Adrenal gland (tissue), 12 donors: ENCODE measurements around the gene HLA-C. TPM values are rescaled to one million over a fixed set of nuclear protein-coding genes. Genes with fewer than 3 reads are reported as not detected.
A peak's percentile ranks its signal among the peaks of the same experiment; 100 is the strongest.
"Not testable (repeated sequence)": the region's sequence is repeated elsewhere in the genome, so short reads cannot be mapped to it uniquely, and the experiment has no call there.

Experiments
- DNase-seq, 7 donors: peaks; one replicate each; pipeline ENCODE4 v3.0.0-alpha.2; 2019 to 2020
- H3K27ac ChIP-seq, 5 donors: fragments of 200-600 bp; sonication (generic) in 4 of 5; 1 replicate in 3 of 5; 2 replicates in 2 of 5; pipeline versions ENCODE4 v1.5.1 to v1.8.0; 2016 to 2020; ENCODE audit warnings: mild to moderate bottlenecking in 1 of 5
- H3K27me3 ChIP-seq: fragments of 200-600 bp; 2 replicates; pipeline ENCODE4 v1.8.0; 2021
- H3K36me3 ChIP-seq, 2 donors: fragments of 200-600 bp; replicated peaks in 1 of 2; 1 replicate in 1 of 2; 2 replicates in 1 of 2; pipeline versions ENCODE4 v1.5.1 to v1.8.0; 2018 to 2022
- H3K4me1 ChIP-seq, 2 donors: fragments of 200-600 bp; replicated peaks in 1 of 2; 1 replicate in 1 of 2; 2 replicates in 1 of 2; pipeline versions ENCODE4 v1.5.1 to v1.8.0; 2018 to 2021
- H3K4me3 ChIP-seq, 4 donors: fragments of 200-600 bp; sonication (generic) in 3 of 4; one replicate each; pipeline ENCODE4 v1.5.1; 2016 to 2018
- H3K9me3 ChIP-seq, 3 donors: fragments of 200-600 bp; sonication (generic) in 1 of 3; replicated peaks in 1 of 3; 1 replicate in 2 of 3; 2 replicates in 1 of 3; pipeline versions ENCODE4 v1.5.1 to v1.8.0; 2016 to 2021
- POLR2A ChIP-seq, 2 donors: fragments of 450-650 bp; IDR thresholded peaks; one replicate each; pipeline ENCODE4 v1.6.1; 2017; ENCODE audit warnings: antibody characterized with exemption in 2 of 2, mild to moderate bottlenecking in 2 of 2, moderate library complexity in 1 of 2
- WGBS, 4 donors: extraction: QIAGEN DNeasy Blood & Tissue Kit in 2 of 4; methylation state at CpG; one replicate each; pipeline versions ENCODE4 v1.1.5 to v1.1.7; 2013 to 2017; 5-methylcytosine and 5-hydroxymethylcytosine counted together
- intact Hi-C, 2 donors: fragments of 100-400 bp; cut with DNase I; formaldehyde crosslinking; loops; one replicate each; pipeline versions ENCODE4 v1.14.1 to v1.15.0; 2022 to 2023
- polyA plus RNA-seq, 3 donors: library from polyadenylated mRNA; stranded (reverse); fragments of 200-250 nt in 2 of 3; fragments of 350-450 nt in 1 of 3; fragmentation: Illumina TruSeq in 1 of 3; extraction: RNeasy Lipid Tissue Mini Kit (QIAGEN cat#74804) in 1 of 3; gene quantifications; one replicate each; pipeline ENCODE4 v1.2.3, GENCODE V29; 2013 to 2014
- total RNA-seq, 9 donors: library from RNA; depleted of rRNA in 4 of 9; stranded (reverse); fragments of >200 nt in 4 of 9; fragments of 120-200 nt in 1 of 9; fragmentation: NEBNext Ultra II Directional in 1 of 9; extraction: Animal tissue kit (Norgen Biotek cat#: 25700) in 1 of 9; gene quantifications; one replicate each; pipeline versions ENCODE4 v1.1.0 to v1.2.4, GENCODE V29; 2013 to 2023
- TF ChIP-seq, protein P1 (sequence below), 6 experiments: fragments of 450-650 bp in 4 of 6; fragments of 200-600 bp in 2 of 6; sonication (generic) in 1 of 6; IDR thresholded peaks; 1 replicate in 5 of 6; 2 replicates in 1 of 6; pipeline versions ENCODE4 v1.5.1 to v1.8.0; 2016 to 2021; ENCODE audit warnings: antibody characterized with exemption in 6 of 6, mild to moderate bottlenecking in 2 of 6, moderate library complexity in 1 of 6
- donor health status: healthy with polysubstance abuse.
- donor health status: Bipolar disorder and iron deficiency.
- donor health status: DM: yes; HTN: yes; CAD: no.
- donor health status: DM: no; HTN: no; CAD: no.
- donor health status: DM: no; HTN: no; CAD: no.
- donor health status: DM: yes; HTN: yes; CAD: no.

HLA-C gene
- total and polyA plus RNA-seq, 12 donors = 157 to 1,851 (median 548) TPM

DNA sequence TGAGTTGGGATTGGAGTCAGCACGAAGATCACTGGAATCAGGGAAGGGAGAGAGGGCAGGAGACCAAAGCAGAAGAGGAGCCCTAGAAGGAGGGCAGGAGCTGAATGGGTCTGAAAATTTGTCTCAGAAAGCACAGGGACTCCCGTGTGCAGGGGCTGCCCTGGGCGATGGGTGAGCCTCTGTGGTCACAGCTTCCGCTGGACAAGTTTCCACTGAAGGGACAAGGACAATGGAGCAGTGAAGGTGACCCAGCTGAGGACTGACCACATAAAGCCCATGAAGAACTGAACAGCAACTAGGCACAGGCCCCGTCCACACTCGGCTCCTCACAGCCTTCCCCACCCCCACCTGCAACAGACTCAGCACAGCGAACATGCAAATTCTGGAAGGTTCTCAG lies 3.5 kb downstream of the HLA-C start:
- intact Hi-C loops = loop anchor here in 1 of 2 donors (5.0 kb wide), 1 partner anchor 84 kb away; no protein-coding TSS in a partner anchor
- H3K27ac ChIP-seq = no peak overlapping the region
- H3K9me3 ChIP-seq = no peaks in the 10 kb centered on the region
- H3K36me3 ChIP-seq = peaks cover 0 to 20% of the 10 kb centered on the region in 2 donors
- no peak overlapping the region for H3K4me3 ChIP-seq
- TF ChIP-seq, protein P1, sequence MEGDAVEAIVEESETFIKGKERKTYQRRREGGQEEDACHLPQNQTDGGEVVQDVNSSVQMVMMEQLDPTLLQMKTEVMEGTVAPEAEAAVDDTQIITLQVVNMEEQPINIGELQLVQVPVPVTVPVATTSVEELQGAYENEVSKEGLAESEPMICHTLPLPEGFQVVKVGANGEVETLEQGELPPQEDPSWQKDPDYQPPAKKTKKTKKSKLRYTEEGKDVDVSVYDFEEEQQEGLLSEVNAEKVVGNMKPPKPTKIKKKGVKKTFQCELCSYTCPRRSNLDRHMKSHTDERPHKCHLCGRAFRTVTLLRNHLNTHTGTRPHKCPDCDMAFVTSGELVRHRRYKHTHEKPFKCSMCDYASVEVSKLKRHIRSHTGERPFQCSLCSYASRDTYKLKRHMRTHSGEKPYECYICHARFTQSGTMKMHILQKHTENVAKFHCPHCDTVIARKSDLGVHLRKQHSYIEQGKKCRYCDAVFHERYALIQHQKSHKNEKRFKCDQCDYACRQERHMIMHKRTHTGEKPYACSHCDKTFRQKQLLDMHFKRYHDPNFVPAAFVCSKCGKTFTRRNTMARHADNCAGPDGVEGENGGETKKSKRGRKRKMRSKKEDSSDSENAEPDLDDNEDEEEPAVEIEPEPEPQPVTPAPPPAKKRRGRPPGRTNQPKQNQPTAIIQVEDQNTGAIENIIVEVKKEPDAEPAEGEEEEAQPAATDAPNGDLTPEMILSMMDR (IDR thresholded peaks at IDR 0.05) = no peak
- no peak for TF ChIP-seq POLR2A (IDR thresholded peaks at IDR 0.05)
- H3K27me3 ChIP-seq = no peaks in the 10 kb centered on the region
- peaks cover 0 to 4% of the 10 kb centered on the region in 2 donors for H3K4me1 ChIP-seq
- DNase-seq = no peak
- WGBS, 4 donors = 82 to 92% (median 88%) methylated on average over 6 to 7 of the region's 7 CpGs

DNA sequence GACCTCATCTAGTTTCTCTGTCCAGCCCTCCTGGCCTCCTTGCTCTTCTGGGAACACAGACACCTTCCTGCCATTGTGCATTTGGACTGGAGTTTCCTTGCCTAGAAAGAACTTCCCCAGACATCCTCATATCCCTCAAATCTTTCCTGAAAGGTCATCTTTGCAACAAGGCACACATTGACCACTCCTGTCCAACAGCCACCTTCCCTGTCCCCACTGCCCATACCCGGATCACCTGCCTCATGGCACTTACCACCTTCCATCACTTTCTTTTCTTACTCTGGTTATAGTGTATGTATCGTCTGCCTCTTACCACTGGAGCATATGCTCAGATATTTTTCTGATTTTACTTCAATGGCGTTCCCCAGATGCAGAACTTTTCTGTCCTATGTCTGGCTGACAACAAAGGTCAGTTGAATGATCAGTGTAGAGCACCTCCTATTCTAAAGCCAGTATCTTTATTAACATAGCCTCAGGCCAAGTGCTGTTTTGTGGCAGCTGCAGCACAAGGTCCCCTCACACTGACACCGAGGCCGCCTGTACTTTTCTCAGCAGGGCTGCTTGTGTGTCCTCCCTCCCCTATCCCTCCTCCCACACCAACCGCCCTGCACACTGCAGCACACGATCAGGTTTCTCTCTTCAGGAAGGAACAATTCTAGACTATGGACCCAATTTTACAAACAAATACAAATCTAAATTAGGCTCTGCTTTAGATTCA lies 4.1 kb downstream of the HLA-C start:
- intact Hi-C loops = loop anchor here in 1 of 2 donors (5.0 kb wide), 1 partner anchor 84 kb away; no protein-coding TSS in a partner anchor
- WGBS, 4 donors = 48 to 61% (median 57%) methylated on average over 7 of the region's 7 CpGs
- H3K36me3 ChIP-seq = peaks cover 0 to 20% of the 10 kb centered on the region in 2 donors

DNA sequence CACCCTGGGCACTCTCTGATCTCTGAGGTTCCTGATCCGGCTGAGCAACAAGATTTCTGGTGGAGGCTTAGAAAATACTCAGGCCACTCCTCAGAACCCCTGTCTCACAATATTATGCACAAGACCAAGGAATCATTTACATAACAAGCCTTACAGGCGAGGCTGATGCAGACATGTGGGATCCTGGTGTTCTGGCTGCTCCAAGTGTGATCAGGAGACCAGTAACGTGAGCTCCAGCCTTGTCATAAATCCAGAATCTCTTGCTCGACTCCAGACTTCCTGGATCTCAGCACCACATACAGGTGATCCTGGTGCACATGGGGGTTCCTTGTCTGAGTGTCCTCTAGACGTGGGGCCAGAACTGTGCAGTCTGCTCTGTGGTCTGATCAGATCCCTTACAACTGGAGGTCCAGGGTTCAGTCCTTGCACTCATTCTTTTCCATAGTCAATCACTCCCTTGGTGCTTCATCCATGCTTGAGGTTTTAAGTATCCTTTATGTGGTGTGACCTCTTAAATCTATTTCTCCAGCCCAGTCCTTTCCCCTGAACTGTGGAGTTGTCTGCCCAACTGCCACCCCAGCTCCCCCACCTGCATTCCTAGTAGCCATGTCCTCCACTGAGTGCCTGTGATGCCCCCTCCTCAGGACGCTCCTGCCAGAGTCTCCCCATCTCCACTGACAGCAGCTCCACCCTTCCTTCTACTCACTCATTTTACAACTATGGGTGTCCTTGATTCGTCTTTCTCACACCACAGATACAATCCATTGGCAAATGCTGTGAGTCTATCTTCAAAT lies 5.1 kb downstream of the HLA-C start:
- 44 to 56% (median 52%) methylated on average over 6 to 7 of the region's 7 CpGs for WGBS, 4 donors
- Histone ChIP-seq H3K27me3 (no peaks in the 10 kb centered on the region), H3K27ac (no peak overlapping the region), H3K36me3 (peaks cover 0 to 20% of the 10 kb centered on the region in 2 donors), H3K4me1 (peaks cover 0 to 4% of the 10 kb centered on the region in 2 donors), H3K4me3 (no peak overlapping the region), H3K9me3 (no peaks in the 10 kb centered on the region)
- intact Hi-C loops = loop anchor here in 1 of 2 donors (5.0 kb wide), 1 partner anchor 86 kb away; no protein-coding TSS in a partner anchor
- no peak for DNase-seq
- no peak for TF ChIP-seq POLR2A (IDR thresholded peaks at IDR 0.05)

More for the DNA sequence above, 4.1 kb downstream of the HLA-C start:
- Histone ChIP-seq H3K27ac (no peak overlapping the region), H3K4me1 (peaks cover 0 to 4% of the 10 kb centered on the region in 2 donors), H3K4me3 (no peak overlapping the region), H3K9me3 (no peaks in the 10 kb centered on the region), H3K27me3 (no peaks in the 10 kb centered on the region)
- no peak for TF ChIP-seq POLR2A (IDR thresholded peaks at IDR 0.05)
- TF ChIP-seq, protein P1 (IDR thresholded peaks at IDR 0.05) = no peak
- peak in 1 of 7 donors; percentile 64 for DNase-seq

DNA sequence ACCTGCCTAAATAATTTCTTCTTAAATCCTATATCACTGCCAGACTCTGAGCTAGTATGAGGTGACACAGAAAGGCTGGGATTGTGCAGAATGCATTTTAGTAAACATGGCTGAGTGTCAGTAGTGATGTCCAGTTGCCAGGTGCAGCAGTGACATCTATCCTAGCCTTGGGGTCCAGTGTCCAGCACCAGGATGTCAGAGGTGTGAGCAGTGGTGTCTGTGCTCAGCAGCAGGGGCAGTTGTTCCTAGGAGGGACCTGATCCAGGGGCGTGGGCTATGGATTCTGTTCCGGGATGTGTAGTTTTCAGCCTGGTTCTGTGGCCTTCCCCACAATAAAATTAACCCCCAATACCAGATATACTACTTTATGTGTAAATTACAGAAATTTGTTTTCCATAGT lies 6.0 kb downstream of the HLA-C start:
- 30 to 71% (median 47%) methylated on average over 2 of the region's 2 CpGs for whole genome bisulfite sequencing, 4 donors
- H3K4me3 ChIP-seq = no peak overlapping the region
- intact Hi-C loops = loop anchor here in 1 of 2 donors (5.0 kb wide), 1 partner anchor 86 kb away; no protein-coding TSS in a partner anchor
- peaks cover 0 to 20% of the 10 kb centered on the region in 2 donors for H3K36me3 ChIP-seq
- TF ChIP-seq POLR2A (IDR thresholded peaks at IDR 0.05) = no peak
- TF ChIP-seq, protein P1 (IDR thresholded peaks at IDR 0.05) = no peak
- no peak for DNase-seq
- no peaks in the 10 kb centered on the region for H3K9me3 ChIP-seq
- peaks cover 0 to 4% of the 10 kb centered on the region in 2 donors for H3K4me1 ChIP-seq
- H3K27me3 ChIP-seq = no peaks in the 10 kb centered on the region
- no peak overlapping the region for H3K27ac ChIP-seq

DNA sequence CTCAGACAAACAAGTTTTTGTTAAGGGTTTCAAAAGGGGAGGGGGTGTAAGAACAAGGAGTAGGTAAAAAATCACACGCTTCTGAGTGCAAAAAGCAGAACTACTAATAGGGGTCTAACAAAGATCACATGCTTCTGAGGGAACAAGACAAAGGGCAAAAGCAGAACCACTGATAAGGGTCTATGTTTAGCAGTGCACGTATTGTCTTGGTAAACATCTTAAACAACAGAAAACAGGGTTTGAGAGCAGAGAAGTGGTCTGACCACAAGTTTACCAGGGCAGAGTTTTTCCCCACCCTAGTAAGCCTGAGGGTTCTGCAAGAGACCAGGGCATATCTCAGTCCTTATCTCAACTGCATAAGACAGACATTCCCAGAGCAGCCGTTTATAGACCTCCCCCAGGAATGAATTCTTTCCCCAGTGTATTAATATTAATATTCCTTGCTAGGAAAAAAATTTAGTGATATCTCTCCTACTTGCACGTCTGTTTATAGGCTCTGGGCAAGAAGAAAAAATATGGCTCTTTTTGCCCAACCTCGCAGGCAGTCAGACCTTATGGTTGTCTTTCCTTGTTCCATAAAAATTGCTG lies 8.5 kb downstream of the HLA-C start:
- H3K27ac ChIP-seq, H3K27me3 ChIP-seq, H3K4me1 ChIP-seq, H3K36me3 ChIP-seq, H3K4me3 ChIP-seq, H3K9me3 ChIP-seq, intact Hi-C loops, DNase-seq: not testable (repeated sequence)
- 29 to 64% (median 58%) methylated on average over 2 to 5 of the region's 5 CpGs for WGBS, 4 donors

DNA sequence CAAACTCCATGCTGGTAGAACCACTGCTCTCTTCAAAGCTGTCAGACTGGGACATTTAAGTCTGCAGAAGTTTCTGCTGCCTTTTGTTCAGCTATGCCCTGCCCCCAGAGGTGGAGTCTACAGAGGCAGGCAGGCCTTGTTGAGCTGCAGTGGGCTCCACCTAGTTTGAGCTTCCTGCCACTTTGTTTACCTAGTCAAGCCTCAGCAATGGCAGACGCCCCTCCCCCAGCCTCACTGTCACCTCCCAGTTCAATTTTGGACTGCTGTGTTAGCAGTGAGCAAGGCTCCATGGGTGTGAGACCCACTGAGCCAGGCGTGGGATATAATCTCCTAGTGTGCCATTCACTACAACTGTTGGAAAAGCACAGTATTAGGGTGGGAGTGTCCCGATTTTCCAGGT lies 11.9 kb downstream of the HLA-C start:
- H3K9me3 ChIP-seq, H3K4me3 ChIP-seq, intact Hi-C loops, H3K27me3 ChIP-seq, DNase-seq, H3K36me3 ChIP-seq, H3K27ac ChIP-seq, H3K4me1 ChIP-seq: not testable (repeated sequence)
- 38 to 58% (median 54%) methylated on average over 3 of the region's 3 CpGs for WGBS, 4 donors
